Common myeloid progenitor, CD34-positive (primary cell): ENCODE measurements around the gene FER.
"Not testable (repeated sequence)": the region's sequence is repeated elsewhere in the genome, so short reads cannot be mapped to it uniquely, and the experiment has no call there.

Source experiments
- CTCF ChIA-PET: fragments of 350-600 bp; sonication (Branson Sonifier 250); formaldehyde crosslinking; loops from one replicate; lab custom pipeline; 2021; ENCODE audit warnings: antibody characterized with exemption; lab: Charles Lee
- POLR2A ChIA-PET: fragments of 350-600 bp; sonication (Branson Sonifier 250); formaldehyde crosslinking; loops from one replicate; lab custom pipeline; 2021; ENCODE audit warnings: antibody characterized with exemption; lab: Charles Lee
- DNase-seq, 3 donors: peaks; one replicate each; pipeline versions ENCODE4 v3.0.0 to v3.0.0-alpha.2; 2013
- H3K27ac ChIP-seq, 2 experiments: 1 replicate in 1 of 2; 2 replicates in 1 of 2; pipeline ENCODE4 v1.7.0; 2013; ENCODE audit warnings: inconsistent platforms in 2 of 2, low read length in 2 of 2, mild to moderate bottlenecking in 2 of 2, low read depth in 1 of 2, moderate library complexity in 1 of 2; ENCODE audit not compliant: severe bottlenecking in 2 of 2, insufficient read depth in 1 of 2, poor library complexity in 1 of 2
- H3K27me3 ChIP-seq, 5 experiments: replicated peaks in 2 of 5; 1 replicate in 3 of 5; 2 replicates in 2 of 5; pipeline versions ENCODE4 v1.6.1 to v1.7.0; 2013; ENCODE audit warnings: low read length in 4 of 5, mild to moderate bottlenecking in 2 of 5, moderate library complexity in 2 of 5, inconsistent platforms in 1 of 5; ENCODE audit not compliant: insufficient read depth in 5 of 5, control insufficient read depth in 4 of 5
- H3K36me3 ChIP-seq, 4 experiments: 1 replicate in 2 of 4; 2 replicates in 2 of 4; pipeline versions ENCODE4 v1.6.1 to v1.7.0; 2013; ENCODE audit warnings: low read length in 3 of 4, control low read depth in 1 of 4, mild to moderate bottlenecking in 1 of 4; ENCODE audit not compliant: control insufficient read depth in 4 of 4, insufficient read depth in 4 of 4
- H3K4me1 ChIP-seq, 4 experiments: 1 replicate in 3 of 4; 2 replicates in 1 of 4; pipeline versions ENCODE4 v1.6.1 to v1.7.1; 2013; ENCODE audit warnings: low read length in 3 of 4, mild to moderate bottlenecking in 3 of 4, control low read depth in 1 of 4, inconsistent platforms in 1 of 4, moderate library complexity in 1 of 4; ENCODE audit not compliant: control insufficient read depth in 4 of 4, insufficient read depth in 4 of 4; ENCODE audit errors: control extremely low read depth in 1 of 4
- H3K4me3 ChIP-seq, 7 experiments: 1 replicate in 4 of 7; 2 replicates in 3 of 7; pipeline versions ENCODE4 v1.5.1 to v1.7.0; 2013; ENCODE audit warnings: mild to moderate bottlenecking in 7 of 7, low read length in 6 of 7, moderate library complexity in 6 of 7, inconsistent platforms in 2 of 7, low read depth in 2 of 7, control low read depth in 1 of 7; ENCODE audit not compliant: insufficient read depth in 4 of 7, control insufficient read depth in 1 of 7; ENCODE audit errors: extremely low read depth in 1 of 7
- H3K9me3 ChIP-seq, 5 experiments: 1 replicate in 4 of 5; 2 replicates in 1 of 5; pipeline versions ENCODE4 v1.6.1 to v1.7.1; 2013; ENCODE audit warnings: low read length in 4 of 5, mild to moderate bottlenecking in 2 of 5, inconsistent platforms in 1 of 5, low read depth in 1 of 5, moderate library complexity in 1 of 5; ENCODE audit not compliant: control insufficient read depth in 4 of 5, insufficient read depth in 2 of 5; ENCODE audit errors: control extremely low read depth in 1 of 5
- WGBS: methylation state at CpG from one replicate; pipeline ENCODE4 v1.1.5; 2013; ENCODE audit not compliant: insufficient coverage; 5-methylcytosine and 5-hydroxymethylcytosine counted together

FER gene

DNA sequence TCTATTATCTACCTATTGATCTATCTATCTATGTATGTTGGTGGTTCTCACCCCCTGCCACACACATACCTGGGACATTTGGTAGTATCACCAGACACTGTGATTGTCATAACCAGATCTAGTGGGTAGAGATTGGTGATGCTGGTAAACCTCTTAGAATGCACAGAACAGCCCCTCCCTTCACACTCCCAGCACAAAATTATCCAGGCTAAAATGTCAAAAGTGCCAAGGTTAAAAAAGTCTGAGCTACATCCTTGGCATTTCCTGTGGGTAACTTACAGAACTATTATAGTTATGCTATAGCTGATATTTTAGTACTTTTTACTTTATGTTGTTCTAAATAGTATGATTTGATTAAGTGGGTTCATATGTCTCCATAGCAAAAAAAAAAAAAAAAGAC lies 151.0 kb downstream of the FER start:
- POLR2A ChIA-PET = no interaction called here

GRCh38 chr5:108899244-108899643 lies 151.5 kb downstream of the FER start:
- H3K4me3 ChIP-seq, H3K4me1 ChIP-seq, CTCF ChIA-PET, H3K27ac ChIP-seq, H3K36me3 ChIP-seq, DNase-seq, H3K9me3 ChIP-seq, POLR2A ChIA-PET, H3K27me3 ChIP-seq: not testable (repeated sequence)
- no CpG with 5 or more reads among the region's 6 CpGs for WGBS

More for the DNA sequence above, 151.0 kb downstream of the FER start:
- Histone ChIP-seq H3K4me3 (no peak overlapping the region), H3K27ac (no peak overlapping the region), H3K36me3 (peaks cover 0 to 2% (median 0%) of the 10 kb centered on the region in 4 experiments), H3K27me3 (no peaks in the 10 kb centered on the region), H3K9me3 (no peaks in the 10 kb centered on the region), H3K4me1 (no peaks in the 10 kb centered on the region)
- no peak for DNase-seq
- CTCF ChIA-PET = no interaction called here

GRCh38 chr5:108900668-108901067 lies 153.0 kb downstream of the FER start:
- Histone ChIP-seq H3K27me3 (no peaks in the 10 kb centered on the region), H3K9me3 (no peaks in the 10 kb centered on the region), H3K4me1 (no peaks in the 10 kb centered on the region), H3K4me3 (no peak overlapping the region), H3K27ac (no peak overlapping the region), H3K36me3 (no peaks in the 10 kb centered on the region)
- 100% methylated on average over 1 of the region's 3 CpGs for WGBS
- no peak for DNase-seq
- ChIA-PET POLR2A (no interaction called here), CTCF (no interaction called here)

- Histone ChIP-seq H3K27me3 (no peaks in the 10 kb centered on the region), H3K9me3 (no peaks in the 10 kb centered on the region), H3K4me1 (no peaks in the 10 kb centered on the region), H3K4me3 (no peak overlapping the region), H3K27ac (no peak overlapping the region), H3K36me3 (no peaks in the 10 kb centered on the region)
- CTCF ChIA-PET = interaction anchor here (1.3 kb wide), 1 partner anchor 8 kb away, joined by 3 read pairs; no protein-coding TSS in a partner anchor
- DNase-seq = no peak
- POLR2A ChIA-PET = no interaction called here
Observed at GRCh38 chr5:108905805-108906204, 158.1 kb downstream of the FER start.

- Histone ChIP-seq H3K4me1 (no peaks in the 10 kb centered on the region), H3K9me3 (no peaks in the 10 kb centered on the region), H3K27me3 (no peaks in the 10 kb centered on the region), H3K27ac (no peak overlapping the region), H3K36me3 (peaks cover 0 to 2% (median 0%) of the 10 kb centered on the region in 4 experiments), H3K4me3 (no peak overlapping the region)
- CTCF ChIA-PET = no interaction called here
- no peak for DNase-seq
- WGBS = 100% methylated on average over 1 of the region's 3 CpGs
- POLR2A ChIA-PET = no interaction called here
Observed at GRCh38 chr5:108910627-108911026, 162.9 kb downstream of the FER start.

DNA sequence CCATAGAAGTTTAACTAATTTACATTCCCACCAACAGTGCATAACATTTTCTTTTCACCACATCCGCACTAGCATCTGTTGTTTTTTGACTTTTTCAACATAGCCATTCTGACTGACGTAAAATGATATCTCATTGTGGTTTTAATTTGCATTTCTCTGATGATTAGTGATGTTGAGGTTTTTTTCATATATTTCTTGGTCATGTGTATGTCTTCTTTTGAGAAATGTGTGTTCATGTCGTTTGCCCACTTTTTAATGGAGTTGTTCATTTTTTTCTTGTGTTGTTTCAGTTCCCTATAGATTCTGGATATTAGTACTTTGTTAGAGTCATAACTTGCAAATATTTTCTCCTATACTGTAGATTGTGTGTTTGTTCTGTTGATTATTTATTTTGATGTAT lies 163.4 kb downstream of the FER start:
- Histone ChIP-seq H3K4me3 (no peak overlapping the region), H3K27ac (no peak overlapping the region), H3K36me3 (peaks cover 0 to 2% (median 0%) of the 10 kb centered on the region in 4 experiments), H3K9me3 (no peaks in the 10 kb centered on the region), H3K27me3 (no peaks in the 10 kb centered on the region), H3K4me1 (no peaks in the 10 kb centered on the region)
- ChIA-PET POLR2A (no interaction called here), CTCF (no interaction called here)
- WGBS = no CpG with 5 or more reads among the region's 3 CpGs
- DNase-seq = no peak

- H3K27me3 ChIP-seq = no peaks in the 10 kb centered on the region
- H3K4me1 ChIP-seq = no peaks in the 10 kb centered on the region
- CTCF ChIA-PET = no interaction called here
- no peaks in the 10 kb centered on the region for H3K36me3 ChIP-seq
- no peak overlapping the region for H3K27ac ChIP-seq
- no peak for DNase-seq
- POLR2A ChIA-PET = no interaction called here
- H3K9me3 ChIP-seq = no peaks in the 10 kb centered on the region
- H3K4me3 ChIP-seq = no peak overlapping the region
Observed at GRCh38 chr5:108917596-108917995, 169.9 kb downstream of the FER start.
